ENCODE data around the gene SOX4.
A peak's percentile ranks its signal among the peaks of the same experiment; 100 is the strongest.

GRCh38 chr6:21596145-21596948 is 2.8 kb downstream of the SOX4 start:
- TF ChIP-seq CTCF (tag by site-specific recombination; IDR thresholded peaks at IDR 0.05), result no peak
- TF ChIP-seq, protein P1, sequence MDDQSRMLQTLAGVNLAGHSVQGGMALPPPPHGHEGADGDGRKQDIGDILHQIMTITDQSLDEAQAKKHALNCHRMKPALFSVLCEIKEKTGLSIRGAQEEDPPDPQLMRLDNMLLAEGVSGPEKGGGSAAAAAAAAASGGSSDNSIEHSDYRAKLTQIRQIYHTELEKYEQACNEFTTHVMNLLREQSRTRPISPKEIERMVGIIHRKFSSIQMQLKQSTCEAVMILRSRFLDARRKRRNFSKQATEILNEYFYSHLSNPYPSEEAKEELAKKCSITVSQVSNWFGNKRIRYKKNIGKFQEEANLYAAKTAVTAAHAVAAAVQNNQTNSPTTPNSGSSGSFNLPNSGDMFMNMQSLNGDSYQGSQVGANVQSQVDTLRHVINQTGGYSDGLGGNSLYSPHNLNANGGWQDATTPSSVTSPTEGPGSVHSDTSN (CRISPR knock-in tag; IDR thresholded peaks at IDR 0.05), result no peak; the same call in 1 of the 2 replicates
- no peak; the same call in 1 of the 2 replicates for TF ChIP-seq GFI1B (tag by site-specific recombination; IDR thresholded peaks at IDR 0.05)
- 0 out of 2 replicates have a peak, but pooled peaks have one; percentile 36 for TF ChIP-seq ZEB2 (tag by site-specific recombination; IDR thresholded peaks at IDR 0.05)
- TF ChIP-seq ZNF274 (IDR thresholded peaks at IDR 0.05; ENCODE audit: low read length), result no peak
- no peak for TF ChIP-seq ZNF274 (tag by site-specific recombination; IDR thresholded peaks at IDR 0.05; ENCODE audit: borderline replicate concordance)
- TF ChIP-seq, protein P2, sequence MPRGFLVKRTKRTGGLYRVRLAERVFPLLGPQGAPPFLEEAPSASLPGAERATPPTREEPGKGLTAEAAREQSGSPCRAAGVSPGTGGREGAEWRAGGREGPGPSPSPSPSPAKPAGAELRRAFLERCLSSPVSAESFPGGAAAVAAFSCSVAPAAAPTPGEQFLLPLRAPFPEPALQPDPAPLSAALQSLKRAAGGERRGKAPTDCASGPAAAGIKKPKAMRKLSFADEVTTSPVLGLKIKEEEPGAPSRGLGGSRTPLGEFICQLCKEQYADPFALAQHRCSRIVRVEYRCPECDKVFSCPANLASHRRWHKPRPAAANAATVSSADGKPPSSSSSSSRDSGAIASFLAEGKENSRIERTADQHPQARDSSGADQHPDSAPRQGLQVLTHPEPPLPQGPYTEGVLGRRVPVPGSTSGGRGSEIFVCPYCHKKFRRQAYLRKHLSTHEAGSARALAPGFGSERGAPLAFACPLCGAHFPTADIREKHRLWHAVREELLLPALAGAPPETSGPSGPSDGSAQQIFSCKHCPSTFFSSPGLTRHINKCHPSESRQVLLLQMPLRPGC (tag by site-specific recombination; IDR thresholded peaks at IDR 0.05), result no peak
- no peak for TF ChIP-seq ZNF138 (tag by site-specific recombination; IDR thresholded peaks at IDR 0.05; ENCODE audit: borderline replicate concordance)
- TF ChIP-seq REST (tag by site-specific recombination; IDR thresholded peaks at IDR 0.05), result no peak; the same call in 1 of the 2 replicates
- TF ChIP-seq, protein P3, sequence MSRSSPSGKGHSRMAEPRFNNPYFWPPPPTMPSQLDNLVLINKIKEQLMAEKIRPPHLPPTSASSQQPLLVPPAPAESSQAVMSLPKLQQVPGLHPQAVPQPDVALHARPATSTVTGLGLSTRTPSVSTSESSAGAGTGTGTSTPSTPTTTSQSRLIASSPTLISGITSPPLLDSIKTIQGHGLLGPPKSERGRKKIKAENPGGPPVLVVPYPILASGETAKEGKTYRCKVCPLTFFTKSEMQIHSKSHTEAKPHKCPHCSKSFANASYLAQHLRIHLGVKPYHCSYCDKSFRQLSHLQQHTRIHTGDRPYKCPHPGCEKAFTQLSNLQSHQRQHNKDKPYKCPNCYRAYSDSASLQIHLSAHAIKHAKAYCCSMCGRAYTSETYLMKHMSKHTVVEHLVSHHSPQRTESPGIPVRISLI (tag by site-specific recombination; IDR thresholded peaks at IDR 0.05), result no peak
